Calu3 (cell line): Measurements from ENCODE around the gene GPR45. TPM values are rescaled to one million over a fixed set of nuclear protein-coding genes. Genes with fewer than 3 reads are reported as not detected.

ENCODE experiments used
- BruUV-seq: library from RNA; stranded (reverse); fragments of 400-500 nt; replicated peaks from 2 replicates; lab custom pipeline; 2021; lab: Mats Ljungman, UMichigan
- CTCF ChIA-PET: fragments of 300-600 bp; sonication (Branson Sonifier 250); formaldehyde crosslinking; loops from one replicate; lab custom pipeline; 2022; ENCODE audit warnings: antibody characterized with exemption; lab: Charles Lee
- DNase-seq: peaks from one replicate; pipeline ENCODE4 v3.0.0; 2022
- H3K27ac Mint-ChIP-seq: one replicate; pipeline ENCODE4 v1.8.0; 2022; ENCODE audit warnings: mixed read lengths; ENCODE audit not compliant: unreplicated experiment
- H3K27me3 Mint-ChIP-seq: one replicate; pipeline ENCODE4 v1.8.0; 2022; ENCODE audit warnings: mixed read lengths; ENCODE audit not compliant: unreplicated experiment
- H3K36me3 Mint-ChIP-seq: one replicate; pipeline ENCODE4 v1.8.0; 2022; ENCODE audit warnings: mild to moderate bottlenecking, moderate library complexity, mixed read lengths; ENCODE audit not compliant: insufficient read depth, unreplicated experiment
- H3K4me1 Mint-ChIP-seq: one replicate; pipeline ENCODE4 v1.8.0; 2022; ENCODE audit warnings: mild to moderate bottlenecking, low read depth, mixed read lengths; ENCODE audit not compliant: unreplicated experiment
- H3K4me3 Mint-ChIP-seq: one replicate; pipeline ENCODE4 v1.8.0; 2022; ENCODE audit warnings: mild to moderate bottlenecking, low read depth, moderate library complexity, mixed read lengths; ENCODE audit not compliant: unreplicated experiment
- H3K9me3 Mint-ChIP-seq: one replicate; pipeline ENCODE4 v1.8.0; 2022; ENCODE audit warnings: low read depth, mixed read lengths; ENCODE audit not compliant: unreplicated experiment
- intact Hi-C: fragments of 100-400 bp; cut with micrococcal nuclease; formaldehyde crosslinking; loops from one replicate; pipeline ENCODE4 v1.10.0; 2022; ENCODE audit not compliant: unreplicated experiment
- total RNA-seq: library from RNA; stranded (reverse); gene quantifications from 2 replicates; pipeline ENCODE4 v1.2.3, GENCODE V29; 2022
- TF ChIP-seq, protein P1 (sequence below): fragments of 200-600 bp; IDR thresholded peaks from one replicate; pipeline ENCODE4 v1.8.0; 2022; ENCODE audit warnings: antibody characterized with exemption; ENCODE audit not compliant: unreplicated experiment

The GPR45 gene
- total RNA-seq, 1 experiment from 2014 or later, result not detected

DNA sequence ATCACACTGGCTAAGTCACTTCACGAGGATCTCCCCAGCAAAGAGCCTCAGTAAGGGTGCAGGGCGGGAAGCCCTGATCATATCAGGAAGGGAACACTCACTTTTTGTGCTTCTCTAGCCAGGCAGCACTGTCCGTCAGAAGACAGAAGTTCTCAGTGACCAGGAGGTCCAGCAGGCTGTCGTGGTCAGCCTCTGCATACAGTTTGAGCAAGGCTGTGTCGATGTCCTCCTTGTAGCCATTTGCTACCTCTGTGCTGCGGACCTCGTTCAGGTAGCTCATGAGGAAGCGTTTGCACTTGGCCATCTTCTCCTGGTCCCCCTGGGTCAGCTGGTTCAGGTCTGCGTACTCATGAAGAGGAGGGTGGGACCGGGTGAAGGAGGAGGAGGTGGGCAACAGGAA lies 38.7 kb downstream of the GPR45 start:
- no TSS peak for BruUV-seq
- CTCF ChIA-PET, result no interaction called here
- Mint-ChIP-seq H3K27me3 (no peaks in the 10 kb centered on the region), H3K4me3 (no peak overlapping the region), H3K27ac (no peak overlapping the region), H3K36me3 (peaks cover 11% of the 10 kb centered on the region), H3K4me1 (no peaks in the 10 kb centered on the region), H3K9me3 (no peaks in the 10 kb centered on the region)
- DNase-seq, result no peak
- intact Hi-C loops, result no loop called here
- TF ChIP-seq, protein P1, sequence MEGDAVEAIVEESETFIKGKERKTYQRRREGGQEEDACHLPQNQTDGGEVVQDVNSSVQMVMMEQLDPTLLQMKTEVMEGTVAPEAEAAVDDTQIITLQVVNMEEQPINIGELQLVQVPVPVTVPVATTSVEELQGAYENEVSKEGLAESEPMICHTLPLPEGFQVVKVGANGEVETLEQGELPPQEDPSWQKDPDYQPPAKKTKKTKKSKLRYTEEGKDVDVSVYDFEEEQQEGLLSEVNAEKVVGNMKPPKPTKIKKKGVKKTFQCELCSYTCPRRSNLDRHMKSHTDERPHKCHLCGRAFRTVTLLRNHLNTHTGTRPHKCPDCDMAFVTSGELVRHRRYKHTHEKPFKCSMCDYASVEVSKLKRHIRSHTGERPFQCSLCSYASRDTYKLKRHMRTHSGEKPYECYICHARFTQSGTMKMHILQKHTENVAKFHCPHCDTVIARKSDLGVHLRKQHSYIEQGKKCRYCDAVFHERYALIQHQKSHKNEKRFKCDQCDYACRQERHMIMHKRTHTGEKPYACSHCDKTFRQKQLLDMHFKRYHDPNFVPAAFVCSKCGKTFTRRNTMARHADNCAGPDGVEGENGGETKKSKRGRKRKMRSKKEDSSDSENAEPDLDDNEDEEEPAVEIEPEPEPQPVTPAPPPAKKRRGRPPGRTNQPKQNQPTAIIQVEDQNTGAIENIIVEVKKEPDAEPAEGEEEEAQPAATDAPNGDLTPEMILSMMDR, result no peak

DNA sequence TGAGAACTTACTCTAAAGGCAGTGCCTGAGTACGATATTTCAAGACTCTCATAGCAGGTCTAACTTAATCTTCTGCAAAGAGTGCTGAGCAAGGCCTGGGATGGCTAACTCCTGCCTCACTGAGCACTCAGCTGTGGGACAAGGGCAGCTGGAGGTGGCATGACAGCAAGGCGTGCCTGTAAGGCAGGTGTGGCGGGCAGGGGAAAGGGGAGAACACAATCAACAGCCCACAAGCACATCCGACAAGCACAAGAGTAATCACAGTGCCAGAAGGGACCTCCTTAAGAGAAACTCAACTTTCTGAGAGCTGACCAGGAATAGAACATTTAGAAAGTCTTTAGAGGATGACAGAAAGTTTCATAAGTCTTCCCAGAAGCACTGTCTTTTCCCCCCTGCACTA lies 42.0 kb downstream of the GPR45 start:
- CTCF ChIA-PET, result no interaction called here
- H3K9me3 Mint-ChIP-seq, result no peaks in the 10 kb centered on the region
- peaks cover 12% of the 10 kb centered on the region for H3K36me3 Mint-ChIP-seq
- intact Hi-C loops, result no loop called here
- H3K4me1 Mint-ChIP-seq, result no peaks in the 10 kb centered on the region
- H3K27ac Mint-ChIP-seq, result no peak overlapping the region
- no peaks in the 10 kb centered on the region for H3K27me3 Mint-ChIP-seq
- TF ChIP-seq, protein P1, result no peak
- DNase-seq, result no peak
- H3K4me3 Mint-ChIP-seq, result no peak overlapping the region
- no TSS peak for BruUV-seq

DNA sequence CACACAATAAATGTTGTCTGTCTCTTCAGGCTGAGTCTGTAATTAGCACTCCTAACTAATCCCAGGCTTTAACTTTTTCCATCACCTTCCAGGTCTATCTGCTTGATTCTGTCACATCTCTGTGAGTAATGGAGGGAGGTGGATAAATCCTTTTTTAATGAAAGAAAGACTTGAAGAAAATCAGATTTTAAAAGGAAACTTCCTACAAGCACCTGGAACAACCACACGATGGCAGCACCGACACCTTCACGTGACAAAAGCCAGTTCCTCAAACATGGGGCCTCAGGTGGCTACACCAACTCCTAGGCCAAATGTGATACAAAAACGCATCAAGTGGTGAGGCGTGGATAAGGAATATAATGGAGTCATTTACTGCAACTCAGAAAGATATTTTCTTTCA lies 46.1 kb downstream of the GPR45 start:
- CTCF ChIA-PET, result no interaction called here
- intact Hi-C loops, result no loop called here
- DNase-seq, result peak; percentile 46
- no peaks in the 10 kb centered on the region for H3K27me3 Mint-ChIP-seq
- no TSS peak for BruUV-seq
- TF ChIP-seq, protein P1, result peak; percentile 28
- no peak overlapping the region for H3K27ac Mint-ChIP-seq
- no peak overlapping the region for H3K4me3 Mint-ChIP-seq
- H3K9me3 Mint-ChIP-seq, result no peaks in the 10 kb centered on the region
- H3K4me1 Mint-ChIP-seq, result no peaks in the 10 kb centered on the region
- peaks cover 18% of the 10 kb centered on the region for H3K36me3 Mint-ChIP-seq

DNA sequence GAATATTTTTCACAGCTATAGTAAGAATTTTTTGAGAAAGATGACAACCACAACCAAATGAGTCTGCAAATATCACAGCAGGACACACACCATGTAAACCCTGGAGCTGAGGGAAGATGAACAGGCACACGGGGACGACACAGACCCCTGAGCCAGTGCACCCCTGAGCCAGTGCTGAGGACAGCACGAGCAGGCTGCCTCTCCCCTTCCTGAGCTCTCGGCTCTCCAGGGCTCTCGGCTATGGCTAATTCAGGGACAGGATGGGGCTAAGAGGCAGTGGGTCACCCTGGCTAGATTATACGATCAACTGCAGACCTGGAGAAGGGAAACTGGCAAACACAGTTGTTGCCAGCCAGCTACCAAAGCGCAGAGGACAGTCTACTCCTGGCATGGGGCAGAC lies 46.6 kb downstream of the GPR45 start:
- CTCF ChIA-PET, result no interaction called here
- peaks cover 18% of the 10 kb centered on the region for H3K36me3 Mint-ChIP-seq
- no peaks in the 10 kb centered on the region for H3K27me3 Mint-ChIP-seq

More for the DNA sequence above, 46.6 kb downstream of the GPR45 start:
- no TSS peak for BruUV-seq
- H3K4me1 Mint-ChIP-seq, result no peaks in the 10 kb centered on the region
- TF ChIP-seq, protein P1, result no peak
- no peaks in the 10 kb centered on the region for H3K9me3 Mint-ChIP-seq
- no peak overlapping the region for H3K4me3 Mint-ChIP-seq
- no peak for DNase-seq
- intact Hi-C loops, result no loop called here
- H3K27ac Mint-ChIP-seq, result no peak overlapping the region
